Calu3 (cell line): ENCODE data around the gene LAT. TPM values are rescaled to one million over a fixed set of nuclear protein-coding genes. Genes with fewer than 3 reads are reported as not detected.

Experiments
- BruUV-seq: library from RNA; stranded (reverse); fragments of 400-500 nt; replicated peaks from 2 replicates; lab custom pipeline; 2021; lab: Mats Ljungman, UMichigan
- CTCF ChIA-PET: fragments of 300-600 bp; sonication (Branson Sonifier 250); formaldehyde crosslinking; loops from one replicate; lab custom pipeline; 2022; ENCODE audit warnings: antibody characterized with exemption; lab: Charles Lee
- DNase-seq: peaks from one replicate; pipeline ENCODE4 v3.0.0; 2022
- H3K27ac Mint-ChIP-seq: one replicate; pipeline ENCODE4 v1.8.0; 2022; ENCODE audit warnings: mixed read lengths; ENCODE audit not compliant: unreplicated experiment
- H3K27me3 Mint-ChIP-seq: one replicate; pipeline ENCODE4 v1.8.0; 2022; ENCODE audit warnings: mixed read lengths; ENCODE audit not compliant: unreplicated experiment
- H3K36me3 Mint-ChIP-seq: one replicate; pipeline ENCODE4 v1.8.0; 2022; ENCODE audit warnings: mild to moderate bottlenecking, moderate library complexity, mixed read lengths; ENCODE audit not compliant: insufficient read depth, unreplicated experiment
- H3K4me1 Mint-ChIP-seq: one replicate; pipeline ENCODE4 v1.8.0; 2022; ENCODE audit warnings: mild to moderate bottlenecking, low read depth, mixed read lengths; ENCODE audit not compliant: unreplicated experiment
- H3K4me3 Mint-ChIP-seq: one replicate; pipeline ENCODE4 v1.8.0; 2022; ENCODE audit warnings: mild to moderate bottlenecking, low read depth, moderate library complexity, mixed read lengths; ENCODE audit not compliant: unreplicated experiment
- H3K9me3 Mint-ChIP-seq: one replicate; pipeline ENCODE4 v1.8.0; 2022; ENCODE audit warnings: low read depth, mixed read lengths; ENCODE audit not compliant: unreplicated experiment
- CTCF ChIP-seq: fragments of 200-600 bp; IDR thresholded peaks from one replicate; pipeline ENCODE4 v1.8.0; 2022; ENCODE audit warnings: antibody characterized with exemption; ENCODE audit not compliant: unreplicated experiment
- intact Hi-C: fragments of 100-400 bp; cut with micrococcal nuclease; formaldehyde crosslinking; loops from one replicate; pipeline ENCODE4 v1.10.0; 2022; ENCODE audit not compliant: unreplicated experiment
- total RNA-seq: library from RNA; stranded (reverse); gene quantifications from 2 replicates; pipeline ENCODE4 v1.2.3, GENCODE V29; 2022

Gene LAT
- total RNA-seq, 1 experiment from 2014 or later, result 11.3 TPM

GRCh38 chr16:29014561-29015069 lies 29.8 kb downstream of the LAT start:
- H3K4me1 Mint-ChIP-seq, result no peaks in the 10 kb centered on the region
- no peak overlapping the region for H3K27ac Mint-ChIP-seq
- intact Hi-C loops, result no loop called here
- no peak for TF ChIP-seq CTCF
- no peak for DNase-seq
- H3K4me3 Mint-ChIP-seq, result no peak overlapping the region
- CTCF ChIA-PET, result no interaction called here
- H3K9me3 Mint-ChIP-seq, result no peaks in the 10 kb centered on the region
- H3K36me3 Mint-ChIP-seq, result no peaks in the 10 kb centered on the region
- peaks cover 15% of the 10 kb centered on the region for H3K27me3 Mint-ChIP-seq
- BruUV-seq, result no TSS peak

- intact Hi-C loops, result no loop called here
- Mint-ChIP-seq H3K4me1 (no peaks in the 10 kb centered on the region), H3K36me3 (no peaks in the 10 kb centered on the region), H3K27ac (no peak overlapping the region), H3K27me3 (peaks cover 39% of the 10 kb centered on the region), H3K9me3 (no peaks in the 10 kb centered on the region), H3K4me3 (no peak overlapping the region)
- TF ChIP-seq CTCF, result no peak
- no peak for DNase-seq
- CTCF ChIA-PET, result no interaction called here
- BruUV-seq, result no TSS peak
Observed at GRCh38 chr16:29022196-29022595, 37.3 kb downstream of the LAT start.

GRCh38 chr16:29023279-29024277 lies 38.7 kb downstream of the LAT start:
- no TSS peak for BruUV-seq
- CTCF ChIA-PET, result interaction anchor here (0.6 kb wide), 2 partner anchors 87 to 103 kb away, joined by 3 to 4 read pairs; no protein-coding TSS in a partner anchor
- Mint-ChIP-seq H3K36me3 (no peaks in the 10 kb centered on the region), H3K4me3 (no peak overlapping the region), H3K27ac (no peak overlapping the region), H3K27me3 (peaks cover 48% of the 10 kb centered on the region), H3K4me1 (no peaks in the 10 kb centered on the region), H3K9me3 (no peaks in the 10 kb centered on the region)
- TF ChIP-seq CTCF, result no peak
- intact Hi-C loops, result no loop called here
- DNase-seq, result no peak

GRCh38 chr16:29024278-29024677 lies 39.4 kb downstream of the LAT start:
- CTCF ChIA-PET, result no interaction called here
- no peak overlapping the region for H3K4me3 Mint-ChIP-seq
- H3K27ac Mint-ChIP-seq, result no peak overlapping the region
- intact Hi-C loops, result no loop called here
- no peaks in the 10 kb centered on the region for H3K4me1 Mint-ChIP-seq
- peaks cover 51% of the 10 kb centered on the region for H3K27me3 Mint-ChIP-seq
- no peak for DNase-seq
- no peak for TF ChIP-seq CTCF
- no peaks in the 10 kb centered on the region for H3K9me3 Mint-ChIP-seq
- no peaks in the 10 kb centered on the region for H3K36me3 Mint-ChIP-seq
- no TSS peak for BruUV-seq
